ENCODE results near the gene THSD4.

Gene THSD4

DNA sequence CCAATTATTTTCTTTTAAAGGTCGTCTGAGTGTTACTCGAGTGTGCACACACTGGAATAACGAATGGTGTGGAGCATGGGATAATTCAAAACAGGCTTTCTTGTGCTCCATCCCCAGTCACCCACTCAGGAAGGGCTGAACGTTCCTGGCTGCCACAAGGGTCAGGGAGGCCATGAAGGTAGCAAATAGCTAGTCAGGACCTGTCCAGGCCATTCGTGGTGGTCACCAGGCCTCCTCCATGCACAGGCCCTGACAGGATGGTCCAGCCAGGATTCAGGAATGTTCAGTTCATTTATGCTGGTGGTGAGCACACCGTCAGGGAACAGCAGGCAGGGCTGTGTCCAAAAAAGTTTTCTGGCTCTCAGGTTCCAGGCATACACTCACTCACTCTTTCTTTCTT, 683.4 kb downstream of the THSD4 start:
- no peak for TF ChIP-seq Cebpa-rat (IDR thresholded peaks at IDR 0.05)
- Histone ChIP-seq H3K9ac (no peak overlapping the region), H3K27ac (no peak overlapping the region), H3K9me3 (replicated peaks in 1 of 11) (no peaks in the 10 kb centered on the region; a peak in 1 of 22 replicates), H3K4me1 (no peaks in the 10 kb centered on the region; a peak in 1 of 20 replicates), H4K20me1 (no peaks in the 10 kb centered on the region), H3K4me3 (no peak overlapping the region), H3K4me2 (no peak overlapping the region), H3K27me3 (no peaks in the 10 kb centered on the region), H3K36me3 (no peaks in the 10 kb centered on the region)

DNA sequence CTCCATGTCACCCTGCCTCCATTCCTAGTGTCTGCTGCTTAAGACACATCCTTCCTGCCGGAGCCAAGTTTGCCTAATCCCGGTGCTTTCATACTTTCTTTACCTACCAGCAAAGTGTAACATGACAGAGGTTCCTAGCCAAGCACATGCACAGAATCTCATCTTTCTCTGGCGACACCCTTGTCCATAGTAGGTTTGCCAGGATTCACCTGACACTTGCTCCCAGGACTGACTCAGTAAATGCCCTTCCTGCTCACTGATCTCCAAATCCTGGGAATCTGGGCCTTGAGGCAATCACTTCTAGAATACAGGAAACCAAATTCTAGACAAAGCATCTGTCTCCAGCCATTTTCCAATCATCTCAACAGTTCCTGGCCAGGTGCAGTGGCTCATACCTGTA, 684.9 kb downstream of the THSD4 start:
- Histone ChIP-seq H3K4me2 (no peak overlapping the region), H3K4me1 (peaks cover 0 to 14% (median 9%) of the 10 kb centered on the region in 10 experiments; a peak in 14 of 20 replicates), H3K4me3 (no peak overlapping the region), H3K27me3 (no peaks in the 10 kb centered on the region), H4K20me1 (no peaks in the 10 kb centered on the region), H3K9ac (no peak overlapping the region), H3K9me3 (replicated peaks in 1 of 11) (no peaks in the 10 kb centered on the region; a peak in 1 of 22 replicates), H3K36me3 (no peaks in the 10 kb centered on the region), H3K27ac (no peak overlapping the region)
- TF ChIP-seq Cebpa-rat (IDR thresholded peaks at IDR 0.05): no peak

DNA sequence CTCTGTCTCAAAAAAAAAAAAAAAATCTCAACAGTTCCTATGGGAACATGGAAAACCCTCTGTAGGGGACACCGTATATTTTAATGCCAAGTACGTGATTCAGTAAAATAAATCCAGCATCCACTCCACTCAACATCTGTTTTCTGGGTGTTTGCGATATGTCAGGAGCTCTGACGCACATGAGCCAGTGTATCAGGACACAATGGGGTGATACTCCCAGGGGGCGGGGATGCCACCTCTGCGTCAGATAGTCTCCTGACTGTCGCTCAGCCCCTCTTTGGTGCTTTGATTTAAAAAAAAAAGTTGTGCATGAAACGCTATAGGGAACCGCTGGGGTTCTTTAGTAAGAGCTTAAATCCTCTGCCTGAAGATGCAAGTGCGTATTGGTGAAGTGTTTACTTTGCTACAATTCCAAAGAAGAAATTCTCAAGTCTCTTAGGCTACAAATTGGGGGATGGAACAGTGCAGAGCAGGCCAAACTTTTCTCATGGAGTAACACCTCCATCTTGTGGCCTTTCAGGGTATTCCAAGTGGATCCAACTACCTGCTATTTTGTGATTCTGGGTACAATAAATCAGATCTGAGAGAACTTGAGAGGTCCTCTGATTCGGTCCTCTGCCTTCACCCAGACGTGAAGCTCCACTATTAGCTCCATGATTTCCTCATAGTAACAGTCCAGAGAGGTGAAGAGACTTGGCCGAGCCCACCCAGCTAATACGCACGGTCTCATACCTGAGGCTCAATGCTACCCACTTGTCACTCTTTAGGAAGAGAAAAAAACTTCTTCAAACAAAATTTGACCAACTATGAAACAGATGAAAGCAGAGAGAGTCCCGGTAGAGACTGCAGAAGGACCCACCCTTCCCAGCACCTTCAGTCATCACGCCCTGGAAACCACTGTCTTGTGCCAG, 685.8 kb downstream of the THSD4 start:
- no peak overlapping the region for H3K27ac ChIP-seq
- no peak overlapping the region for H3K4me2 ChIP-seq
- no peak for TF ChIP-seq Cebpa-rat (IDR thresholded peaks at IDR 0.05)
- H4K20me1 ChIP-seq: no peaks in the 10 kb centered on the region
- H3K9me3 ChIP-seq (replicated peaks in 1 of 11): no peaks in the 10 kb centered on the region; a peak in 1 of 22 replicates
- H3K36me3 ChIP-seq: no peaks in the 10 kb centered on the region
- no peak overlapping the region for H3K9ac ChIP-seq
- no peaks in the 10 kb centered on the region for H3K27me3 ChIP-seq
- peaks cover 0 to 17% (median 11%) of the 10 kb centered on the region in 10 experiments; a peak in 15 of 20 replicates for H3K4me1 ChIP-seq
- no peak overlapping the region for H3K4me3 ChIP-seq

DNA sequence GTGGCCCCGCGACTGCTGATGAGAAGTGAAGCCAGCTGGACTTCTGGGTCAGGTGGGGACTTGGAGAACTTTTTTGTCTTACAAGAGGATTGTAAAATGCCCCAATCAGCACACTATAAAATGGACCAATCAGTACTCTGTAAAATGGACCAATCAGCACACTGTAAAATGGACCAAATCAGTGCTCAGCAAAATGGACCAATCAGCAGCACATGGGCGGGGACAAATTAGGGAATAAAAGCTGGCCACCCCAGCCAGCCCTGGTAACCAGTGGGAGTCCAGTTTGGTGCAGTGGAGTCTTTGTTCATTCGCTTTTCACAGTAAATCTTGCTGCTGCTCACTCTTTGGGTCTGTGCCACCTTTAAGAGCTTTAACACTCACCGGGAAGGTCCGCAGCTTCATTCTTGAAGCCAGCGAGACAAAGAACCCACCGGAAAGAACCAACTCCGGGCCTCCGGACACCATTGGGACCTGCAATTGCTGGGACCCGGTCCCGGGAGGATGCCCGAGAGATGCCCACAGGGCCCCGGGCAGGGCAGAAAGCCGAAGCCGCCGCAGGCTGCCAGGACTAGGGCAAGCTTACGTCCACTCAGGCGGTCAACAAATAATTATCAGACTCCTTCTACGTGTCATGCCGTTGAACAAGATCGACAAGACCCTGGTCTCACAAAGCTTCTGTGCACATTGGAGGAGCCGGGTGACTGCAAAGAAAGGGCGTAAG, 686.8 kb downstream of the THSD4 start:
- H3K4me1 ChIP-seq: peaks cover 8 to 27% (median 21%) of the 10 kb centered on the region in 10 experiments
- H4K20me1 ChIP-seq: no peaks in the 10 kb centered on the region
- H3K27ac ChIP-seq: no peak overlapping the region
- no peak overlapping the region for H3K4me2 ChIP-seq
- no peaks in the 10 kb centered on the region; a peak in 1 of 22 replicates for H3K9me3 ChIP-seq (replicated peaks in 1 of 11)
- H3K4me3 ChIP-seq: no peak overlapping the region
- no peaks in the 10 kb centered on the region for H3K36me3 ChIP-seq
- TF ChIP-seq Cebpa-rat (IDR thresholded peaks at IDR 0.05): no peak
- no peak overlapping the region for H3K9ac ChIP-seq
- no peaks in the 10 kb centered on the region for H3K27me3 ChIP-seq

GRCh38 chr15:71802770-71803169, 687.5 kb downstream of the THSD4 start:
- no peak overlapping the region for H3K4me3 ChIP-seq

GRCh38 chr15:71804226-71804625, 689.0 kb downstream of the THSD4 start:
- H4K20me1 ChIP-seq: no peaks in the 10 kb centered on the region
- H3K36me3 ChIP-seq: no peaks in the 10 kb centered on the region
- 0 out of 22 replicates have a peak overlapping the region, but pooled peaks of 1 of the 11 experiments have one; percentile 35 for H3K9ac ChIP-seq
- H3K4me2 ChIP-seq: peak overlapping the region in 5 of 11 experiments; percentile 18 to 50 (median 38); a peak in 8 of 22 replicates
- no peaks in the 10 kb centered on the region for H3K27me3 ChIP-seq
- H3K9me3 ChIP-seq (replicated peaks in 1 of 11): no peaks in the 10 kb centered on the region
- H3K4me1 ChIP-seq: peaks cover 19 to 43% (median 33%) of the 10 kb centered on the region in 10 experiments
- no peak overlapping the region for H3K27ac ChIP-seq
- TF ChIP-seq Cebpa-rat (IDR thresholded peaks at IDR 0.05): no peak
- no peak overlapping the region for H3K4me3 ChIP-seq

More at GRCh38 chr15:71802770-71803169, 687.5 kb downstream of the THSD4 start:
- Histone ChIP-seq H3K9me3 (replicated peaks in 1 of 11) (no peaks in the 10 kb centered on the region; a peak in 1 of 22 replicates), H3K27ac (no peak overlapping the region), H3K4me2 (no peak overlapping the region), H3K9ac (no peak overlapping the region), H4K20me1 (no peaks in the 10 kb centered on the region), H3K4me1 (peaks cover 15 to 34% (median 28%) of the 10 kb centered on the region in 10 experiments), H3K27me3 (no peaks in the 10 kb centered on the region), H3K36me3 (no peaks in the 10 kb centered on the region)
- no peak for TF ChIP-seq Cebpa-rat (IDR thresholded peaks at IDR 0.05)

DNA sequence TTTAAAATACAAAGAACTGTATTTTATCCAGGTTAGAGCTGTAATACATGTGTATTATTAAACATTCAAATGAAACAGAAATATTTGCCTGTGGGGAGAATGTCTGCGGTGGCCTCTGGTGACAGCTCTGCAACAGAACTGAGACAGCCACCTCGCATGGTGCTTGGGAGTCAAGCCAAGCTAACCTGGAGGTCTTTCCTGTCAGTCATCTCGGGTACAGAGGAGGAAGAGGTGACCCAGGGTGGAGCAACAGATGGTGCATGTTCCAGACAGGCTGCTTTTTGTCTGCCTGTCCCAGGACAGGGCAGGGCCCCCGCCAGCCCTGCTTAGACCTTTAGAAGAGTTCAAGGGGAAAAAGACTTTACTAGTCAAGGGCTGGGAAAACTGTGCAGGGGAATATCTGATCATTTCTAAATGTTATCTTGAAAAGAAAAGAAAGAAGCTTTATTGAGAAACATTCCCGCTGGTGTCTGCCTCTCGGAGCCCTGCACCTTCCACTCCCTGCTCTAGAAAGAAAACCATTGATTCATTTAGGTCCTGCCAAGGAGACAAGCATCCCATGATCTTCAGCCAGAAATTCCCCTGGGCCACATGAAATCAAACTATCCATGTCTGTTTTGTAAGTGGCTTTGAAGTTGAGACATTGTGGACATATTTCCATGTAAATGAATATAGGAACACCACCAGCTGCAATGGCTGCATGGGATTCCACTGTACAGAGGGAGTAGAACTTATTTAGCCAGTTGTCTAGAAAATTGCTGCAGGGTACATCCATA, 689.6 kb downstream of the THSD4 start:
- Histone ChIP-seq H3K36me3 (no peaks in the 10 kb centered on the region), H3K9ac (no peak overlapping the region), H3K4me1 (peaks cover 19 to 43% (median 33%) of the 10 kb centered on the region in 10 experiments), H3K27ac (no peak overlapping the region), H3K4me3 (no peak overlapping the region), H3K27me3 (no peaks in the 10 kb centered on the region), H3K4me2 (peak overlapping the region in 3 of 11 experiments; percentile 1 to 10 (median 8); a peak in 1 of 22 replicates), H3K9me3 (replicated peaks in 1 of 11) (no peaks in the 10 kb centered on the region), H4K20me1 (no peaks in the 10 kb centered on the region)
- no peak for TF ChIP-seq Cebpa-rat (IDR thresholded peaks at IDR 0.05)

GRCh38 chr15:71806452-71806931, 691.2 kb downstream of the THSD4 start:
- Histone ChIP-seq H3K27ac (peak overlapping the region in 3 of 11 experiments; percentile 39 to 46 (median 41); a peak in 2 of 22 replicates), H3K9me3 (replicated peaks in 1 of 11) (no peaks in the 10 kb centered on the region), H3K27me3 (no peaks in the 10 kb centered on the region), H4K20me1 (no peaks in the 10 kb centered on the region), H3K36me3 (no peaks in the 10 kb centered on the region), H3K4me1 (peaks cover 19 to 43% (median 33%) of the 10 kb centered on the region in 10 experiments), H3K4me2 (peak overlapping the region; percentile 69 to 91 (median 80)), H3K4me3 (no peak overlapping the region), H3K9ac (peak overlapping the region in 3 of 11 experiments; percentile 11 to 47 (median 20); a peak in 2 of 22 replicates)
- no peak for TF ChIP-seq Cebpa-rat (IDR thresholded peaks at IDR 0.05)
